CD4-positive, CD25-positive, alpha-beta regulatory T cell (primary cell): Measurements from ENCODE around the gene TRABD2A. TPM values are rescaled to one million over a fixed set of nuclear protein-coding genes. Genes with fewer than 3 reads are reported as not detected.

ENCODE experiments used
- ATAC-seq, 2 donors: fragments of 150-1000 bp; cut with Tn5 transposase; one replicate each; pipeline ENCODE4 v1.10.0; 2021; ENCODE audit warnings: low read depth in 2 of 2, moderate number of reproducible peaks in 2 of 2, moderate library complexity in 1 of 2
- DNase-seq, 3 donors: peaks; one replicate each; pipeline versions ENCODE4 v3.0.0 to v3.0.0-alpha.2; 2012 to 2022; ENCODE audit warnings: mixed read lengths in 1 of 3
- H3K27ac ChIP-seq: one replicate; pipeline ENCODE4 v1.7.0; 2013; ENCODE audit warnings: mild to moderate bottlenecking, low read length; ENCODE audit not compliant: insufficient read depth, poor library complexity, severe bottlenecking
- H3K27me3 ChIP-seq: one replicate; pipeline ENCODE4 v1.7.0; 2013; ENCODE audit warnings: low read length; ENCODE audit not compliant: control insufficient read depth, insufficient read depth
- H3K36me3 ChIP-seq: one replicate; pipeline ENCODE4 v1.7.0; 2013; ENCODE audit warnings: mild to moderate bottlenecking, low read length, moderate library complexity; ENCODE audit not compliant: control insufficient read depth, insufficient read depth
- H3K4me1 ChIP-seq: 2 replicates; pipeline ENCODE4 v1.7.0; 2013; ENCODE audit warnings: mild to moderate bottlenecking, low read length; ENCODE audit not compliant: insufficient read depth, control insufficient read depth, poor library complexity, severe bottlenecking
- H3K4me3 ChIP-seq: one replicate; pipeline ENCODE4 v1.7.0; 2013; ENCODE audit warnings: low read depth, mild to moderate bottlenecking, low read length, moderate library complexity
- H3K9me3 ChIP-seq, 2 experiments: 1 replicate in 1 of 2; 2 replicates in 1 of 2; pipeline ENCODE4 v1.7.0; 2013; ENCODE audit warnings: low read length in 2 of 2, mild to moderate bottlenecking in 1 of 2, moderate library complexity in 1 of 2; ENCODE audit not compliant: control insufficient read depth in 2 of 2
- H3K27ac Mint-ChIP-seq, 3 donors: one replicate each; pipeline ENCODE4 v1.8.0; 2020 to 2022; ENCODE audit warnings: mild to moderate bottlenecking in 3 of 3, mixed read lengths in 3 of 3, moderate library complexity in 2 of 3
- H3K27me3 Mint-ChIP-seq: one replicate; pipeline ENCODE4 v1.8.0; 2022; ENCODE audit warnings: mild to moderate bottlenecking, mixed read lengths
- H3K36me3 Mint-ChIP-seq: one replicate; pipeline ENCODE4 v1.8.0; 2020; ENCODE audit warnings: mixed read lengths
- H3K4me1 Mint-ChIP-seq, 4 donors: one replicate each; pipeline ENCODE4 v1.8.0; 2020 to 2022; ENCODE audit warnings: mixed read lengths in 4 of 4, mild to moderate bottlenecking in 1 of 4
- H3K4me3 Mint-ChIP-seq, 4 donors: one replicate each; pipeline ENCODE4 v1.8.0; 2020 to 2022; ENCODE audit warnings: mild to moderate bottlenecking in 4 of 4, mixed read lengths in 4 of 4, moderate library complexity in 3 of 4
- H3K9me3 Mint-ChIP-seq, 7 donors: one replicate each; pipeline ENCODE4 v1.8.0; 2020 to 2022; ENCODE audit warnings: mixed read lengths in 7 of 7, mild to moderate bottlenecking in 3 of 7, moderate library complexity in 2 of 7
- polyA plus RNA-seq, 4 donors: library from polyadenylated mRNA; unstranded; fragments of 300-500 nt; fragmentation: Illumina TruSeq; gene quantifications; one replicate each; pipeline ENCODE4 v1.2.3, GENCODE V29; 2021
- total RNA-seq: library from RNA; stranded (reverse); gene quantifications from one replicate; pipeline ENCODE4 v1.2.3, GENCODE V29; 2022

TRABD2A gene
- total and polyA plus RNA-seq, 5 donors from 2014 or later: 32.9 to 48.8 (median 40.6) TPM

GRCh38 chr2:84838434-84839145, 42.3 kb downstream of the TRABD2A start:
- ATAC-seq: no peak
- H3K27ac Mint-ChIP-seq: peak overlapping the region; percentile 89 to 96 (median 94)
- H3K4me1 Mint-ChIP-seq: peaks cover 22 to 85% (median 72%) of the 10 kb centered on the region in 4 donors
- peaks cover 0 to 9% (median 5%) of the 10 kb centered on the region in 7 donors for H3K9me3 Mint-ChIP-seq
- Histone ChIP-seq H3K36me3 (peaks cover 7% of the 10 kb centered on the region), H3K9me3 (peaks cover 0 to 5% of the 10 kb centered on the region in 2 experiments), H3K4me3 (no peak overlapping the region), H3K27me3 (no peaks in the 10 kb centered on the region), H3K27ac (peak overlapping the region; percentile 58), H3K4me1 (peaks cover 69% of the 10 kb centered on the region)
- no peaks in the 10 kb centered on the region for H3K27me3 Mint-ChIP-seq
- peaks cover 58% of the 10 kb centered on the region for H3K36me3 Mint-ChIP-seq
- peak overlapping the region in 3 of 4 donors; percentile 8 to 57 (median 52) for H3K4me3 Mint-ChIP-seq
- DNase-seq: no peak

GRCh38 chr2:84836215-84836614, 44.7 kb downstream of the TRABD2A start:
- H3K27me3 Mint-ChIP-seq: no peaks in the 10 kb centered on the region
- H3K36me3 ChIP-seq: peaks cover 7% of the 10 kb centered on the region
- peaks cover 69% of the 10 kb centered on the region for H3K4me1 ChIP-seq
- peak overlapping the region in 1 of 4 donors; percentile 28 for H3K4me3 Mint-ChIP-seq
- peaks cover 0 to 5% of the 10 kb centered on the region in 2 experiments for H3K9me3 ChIP-seq
- H3K27me3 ChIP-seq: no peaks in the 10 kb centered on the region
- no peak for DNase-seq
- peaks cover 18 to 71% (median 59%) of the 10 kb centered on the region in 4 donors for H3K4me1 Mint-ChIP-seq
- ATAC-seq: no peak
- no peak overlapping the region for H3K27ac ChIP-seq
- H3K27ac Mint-ChIP-seq: peak overlapping the region in 2 of 3 donors; percentile 36 to 87
- H3K9me3 Mint-ChIP-seq: peaks cover 0 to 9% (median 3%) of the 10 kb centered on the region in 7 donors
- no peak overlapping the region for H3K4me3 ChIP-seq
- H3K36me3 Mint-ChIP-seq: peaks cover 64% of the 10 kb centered on the region

DNA sequence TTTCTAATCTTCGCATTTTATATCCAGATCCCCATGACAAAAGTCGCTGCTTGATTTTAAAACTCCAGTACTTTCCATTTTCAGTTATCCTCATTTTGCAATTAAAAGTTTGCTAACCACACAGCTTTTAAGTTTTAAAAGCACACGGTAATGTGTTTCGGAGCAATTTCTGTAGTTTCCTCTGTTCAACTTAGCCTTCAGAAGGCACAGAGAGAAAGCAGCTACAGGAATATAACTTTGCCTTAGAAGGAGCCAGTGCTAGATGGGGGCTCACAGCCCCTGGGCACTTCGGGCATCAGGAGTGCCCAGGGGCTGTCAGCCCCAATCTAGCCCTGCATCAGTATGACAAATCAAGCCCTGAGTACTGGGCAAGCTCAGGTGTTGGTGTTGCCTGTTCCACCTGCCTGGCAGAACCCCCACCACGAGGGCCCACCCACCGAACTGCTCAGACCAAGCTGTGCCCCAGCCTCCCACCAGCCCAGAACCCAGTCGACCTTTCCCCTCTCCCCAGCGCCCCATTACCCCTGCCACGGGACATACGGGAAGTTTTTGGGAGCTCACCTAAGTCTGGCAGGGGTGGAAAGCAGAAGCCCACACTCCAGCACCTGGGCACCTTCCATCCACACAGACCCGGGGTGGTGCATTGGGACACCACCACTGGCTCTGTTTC, 47.3 kb downstream of the TRABD2A start:
- peaks cover 0 to 9% (median 2%) of the 10 kb centered on the region in 7 donors for H3K9me3 Mint-ChIP-seq
- H3K9me3 ChIP-seq: peaks cover 0 to 5% of the 10 kb centered on the region in 2 experiments
- peaks cover 11 to 47% (median 37%) of the 10 kb centered on the region in 4 donors for H3K4me1 Mint-ChIP-seq
- H3K4me1 ChIP-seq: peaks cover 49% of the 10 kb centered on the region
- peak overlapping the region; percentile 60 for H3K27ac ChIP-seq
- H3K27me3 ChIP-seq: no peaks in the 10 kb centered on the region
- no peaks in the 10 kb centered on the region for H3K27me3 Mint-ChIP-seq
- H3K36me3 ChIP-seq: peaks cover 7% of the 10 kb centered on the region
- H3K4me3 Mint-ChIP-seq: peak overlapping the region; percentile 40 to 83 (median 76)
- ATAC-seq (peak; percentile 17 to 51), DNase-seq (no peak)
- H3K27ac Mint-ChIP-seq: peak overlapping the region in 2 of 3 donors; percentile 86 to 99
- H3K36me3 Mint-ChIP-seq: peaks cover 43% of the 10 kb centered on the region
- peak overlapping the region; percentile 66 for H3K4me3 ChIP-seq

GRCh38 chr2:84832772-84833461, 48.0 kb downstream of the TRABD2A start:
- peaks cover 18 to 47% (median 35%) of the 10 kb centered on the region in 4 donors for H3K4me1 Mint-ChIP-seq
- H3K27ac Mint-ChIP-seq: peak overlapping the region in 2 of 3 donors; percentile 86 to 99
- no peaks in the 10 kb centered on the region for H3K27me3 Mint-ChIP-seq
- Histone ChIP-seq H3K4me1 (peaks cover 48% of the 10 kb centered on the region), H3K36me3 (peaks cover 7% of the 10 kb centered on the region), H3K9me3 (peaks cover 0 to 5% of the 10 kb centered on the region in 2 experiments), H3K4me3 (peak overlapping the region; percentile 66), H3K27me3 (no peaks in the 10 kb centered on the region), H3K27ac (peak overlapping the region; percentile 60)
- peaks cover 39% of the 10 kb centered on the region for H3K36me3 Mint-ChIP-seq
- ATAC-seq (peak; percentile 62 to 74), DNase-seq (peak in 2 of 3 donors; percentile 34 to 61)
- peak overlapping the region; percentile 40 to 83 (median 78) for H3K4me3 Mint-ChIP-seq
- H3K9me3 Mint-ChIP-seq: peaks cover 0 to 9% (median 2%) of the 10 kb centered on the region in 7 donors

- no peak overlapping the region for H3K27ac ChIP-seq
- no peaks in the 10 kb centered on the region for H3K27me3 ChIP-seq
- Mint-ChIP-seq H3K4me3 (peak overlapping the region in 3 of 4 donors; percentile 48 to 79 (median 56)), H3K27me3 (no peaks in the 10 kb centered on the region), H3K36me3 (peaks cover 30% of the 10 kb centered on the region), H3K27ac (no peak overlapping the region), H3K9me3 (peaks cover 0 to 4% (median 0%) of the 10 kb centered on the region in 7 donors), H3K4me1 (peaks cover 10 to 42% (median 30%) of the 10 kb centered on the region in 4 donors)
- H3K9me3 ChIP-seq: peaks cover 0 to 5% of the 10 kb centered on the region in 2 experiments
- no peak for ATAC-seq
- peaks cover 49% of the 10 kb centered on the region for H3K4me1 ChIP-seq
- DNase-seq: no peak
- H3K36me3 ChIP-seq: no peaks in the 10 kb centered on the region
- H3K4me3 ChIP-seq: no peak overlapping the region
Measured at GRCh38 chr2:84830758-84831500, 50.0 kb downstream of the TRABD2A start.

DNA sequence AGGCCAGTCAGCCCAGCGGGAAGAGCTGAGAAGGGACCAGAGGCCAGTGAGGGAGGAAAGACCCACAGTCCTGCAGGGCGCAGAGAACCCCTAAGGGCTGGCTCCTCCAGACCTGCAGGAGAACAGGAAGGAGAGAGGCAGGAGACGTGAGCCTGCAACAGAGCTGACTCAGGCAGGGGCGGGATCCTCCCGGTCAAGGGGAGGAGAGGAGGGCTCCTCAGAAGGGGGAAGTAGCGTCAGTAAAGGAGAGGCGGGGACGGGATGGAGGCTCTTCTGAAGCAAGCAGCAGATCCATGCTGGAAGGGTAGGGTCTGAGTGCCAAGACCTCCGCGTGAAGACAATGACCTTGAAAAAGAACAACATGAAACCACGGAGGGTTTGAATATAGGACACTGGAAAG, 50.8 kb downstream of the TRABD2A start:
- H3K4me3 ChIP-seq: no peak overlapping the region
- peaks cover 0 to 3% of the 10 kb centered on the region in 2 experiments for H3K9me3 ChIP-seq
- Mint-ChIP-seq H3K27me3 (no peaks in the 10 kb centered on the region), H3K9me3 (peaks cover 0 to 1% (median 0%) of the 10 kb centered on the region in 7 donors), H3K4me3 (no peak overlapping the region), H3K4me1 (peaks cover 8 to 36% (median 28%) of the 10 kb centered on the region in 4 donors), H3K36me3 (peaks cover 27% of the 10 kb centered on the region), H3K27ac (no peak overlapping the region)
- H3K27me3 ChIP-seq: no peaks in the 10 kb centered on the region
- DNase-seq (no peak), ATAC-seq (no peak)
- H3K27ac ChIP-seq: no peak overlapping the region
- H3K36me3 ChIP-seq: no peaks in the 10 kb centered on the region
- peaks cover 49% of the 10 kb centered on the region for H3K4me1 ChIP-seq

DNA sequence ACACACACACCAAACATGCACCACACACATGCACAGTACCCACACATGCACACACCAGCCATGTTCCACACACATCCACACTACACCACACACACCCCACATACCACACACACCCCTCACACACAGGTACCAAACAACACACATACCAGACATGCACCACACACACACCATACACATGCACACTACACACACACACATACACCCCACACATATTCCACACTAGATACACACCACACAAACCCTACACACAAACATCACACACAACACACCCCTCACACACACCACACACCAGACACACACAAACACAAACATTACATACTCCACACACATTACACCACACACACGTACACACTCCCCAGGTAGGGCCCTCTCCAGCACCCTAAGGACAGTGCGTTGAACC, 51.2 kb downstream of the TRABD2A start:
- H3K36me3 Mint-ChIP-seq: peaks cover 25% of the 10 kb centered on the region
- no peaks in the 10 kb centered on the region for H3K9me3 Mint-ChIP-seq
- no peaks in the 10 kb centered on the region for H3K36me3 ChIP-seq
- H3K4me1 Mint-ChIP-seq: peaks cover 5 to 36% (median 26%) of the 10 kb centered on the region in 4 donors
- ATAC-seq (no peak), DNase-seq (no peak)
- no peaks in the 10 kb centered on the region for H3K27me3 Mint-ChIP-seq
- H3K27ac ChIP-seq: no peak overlapping the region
- H3K27me3 ChIP-seq: no peaks in the 10 kb centered on the region
- no peak overlapping the region for H3K4me3 ChIP-seq
- no peaks in the 10 kb centered on the region for H3K9me3 ChIP-seq
- H3K4me1 ChIP-seq: peaks cover 49% of the 10 kb centered on the region
- no peak overlapping the region for H3K4me3 Mint-ChIP-seq
- no peak overlapping the region for H3K27ac Mint-ChIP-seq
